ENCODE data around the gene MYLK4. TPM values are rescaled to one million over a fixed set of nuclear protein-coding genes. Genes with fewer than 3 reads are reported as not detected.

MYLK4 gene
- polyA plus RNA-seq, 3 donors = 0.04 to 0.45 (median 0.08) TPM

- Histone ChIP-seq H2AFZ (ENCODE audit: insufficient read depth, low read depth, low read length, poor library complexity, severe bottlenecking) (no peak overlapping the region), H3K27me3 (ENCODE audit: control insufficient read depth in 2 of 2, insufficient read depth in 2 of 2, low read length in 2 of 2) (no peaks in the 10 kb centered on the region), H3K36me3 (replicated peaks in 1 of 2; ENCODE audit: control insufficient read depth in 1 of 2, insufficient read depth in 2 of 2, low read length in 2 of 2) (peaks cover 32 to 61% of the 10 kb centered on the region in 2 donors), H3K4me1 (ENCODE audit: control insufficient read depth in 1 of 2, insufficient read depth in 2 of 2, low read length in 2 of 2) (peaks cover 25 to 39% of the 10 kb centered on the region in 2 donors), H3K4me2 (replicated peaks; ENCODE audit: extremely low read depth, low read length, poor library complexity, severe bottlenecking) (no peak overlapping the region), H4K20me1 (ENCODE audit: insufficient read depth, low read length) (peaks cover 85% of the 10 kb centered on the region), H3K9me3 (replicated peaks in 1 of 2; ENCODE audit: control insufficient read depth in 1 of 2, insufficient read depth in 1 of 2, low read length in 2 of 2) (no peaks in the 10 kb centered on the region), H3K27ac (ENCODE audit: low read depth in 1 of 2, low read length in 2 of 2) (no peak overlapping the region), H3K9ac (ENCODE audit: insufficient read depth, low read length, poor library complexity, severe bottlenecking) (no peak overlapping the region), H3K79me2 (ENCODE audit: insufficient read depth, low read length) (peaks cover 100% of the 10 kb centered on the region), H3K4me3 (replicated peaks in 1 of 3; ENCODE audit: low read depth in 2 of 3, low read length in 3 of 3) (no peak overlapping the region)
- Mint-ChIP-seq H3K36me3 (peaks cover 51 to 52% of the 10 kb centered on the region in 2 donors), H3K4me3 (no peak overlapping the region), H3K27me3 (ENCODE audit: low read depth in 3 of 3) (peaks cover 0 to 2% (median 0%) of the 10 kb centered on the region in 3 donors), H3K27ac (no peak overlapping the region), H3K9me3 (no peaks in the 10 kb centered on the region), H3K4me1 (peaks cover 45% of the 10 kb centered on the region)
- TF ChIP-seq, protein P1, sequence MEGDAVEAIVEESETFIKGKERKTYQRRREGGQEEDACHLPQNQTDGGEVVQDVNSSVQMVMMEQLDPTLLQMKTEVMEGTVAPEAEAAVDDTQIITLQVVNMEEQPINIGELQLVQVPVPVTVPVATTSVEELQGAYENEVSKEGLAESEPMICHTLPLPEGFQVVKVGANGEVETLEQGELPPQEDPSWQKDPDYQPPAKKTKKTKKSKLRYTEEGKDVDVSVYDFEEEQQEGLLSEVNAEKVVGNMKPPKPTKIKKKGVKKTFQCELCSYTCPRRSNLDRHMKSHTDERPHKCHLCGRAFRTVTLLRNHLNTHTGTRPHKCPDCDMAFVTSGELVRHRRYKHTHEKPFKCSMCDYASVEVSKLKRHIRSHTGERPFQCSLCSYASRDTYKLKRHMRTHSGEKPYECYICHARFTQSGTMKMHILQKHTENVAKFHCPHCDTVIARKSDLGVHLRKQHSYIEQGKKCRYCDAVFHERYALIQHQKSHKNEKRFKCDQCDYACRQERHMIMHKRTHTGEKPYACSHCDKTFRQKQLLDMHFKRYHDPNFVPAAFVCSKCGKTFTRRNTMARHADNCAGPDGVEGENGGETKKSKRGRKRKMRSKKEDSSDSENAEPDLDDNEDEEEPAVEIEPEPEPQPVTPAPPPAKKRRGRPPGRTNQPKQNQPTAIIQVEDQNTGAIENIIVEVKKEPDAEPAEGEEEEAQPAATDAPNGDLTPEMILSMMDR (IDR thresholded peaks at IDR 0.05) = no peak
- 93% methylated on average over 3 of the region's 4 CpGs for WGBS (ENCODE audit: insufficient coverage)
- DNase-seq = no peak
- intact Hi-C loops (cut with micrococcal nuclease) = no loop called here
Observed at GRCh38 chr6:2771079-2771478, 20.4 kb upstream of the MYLK4 start.

DNA sequence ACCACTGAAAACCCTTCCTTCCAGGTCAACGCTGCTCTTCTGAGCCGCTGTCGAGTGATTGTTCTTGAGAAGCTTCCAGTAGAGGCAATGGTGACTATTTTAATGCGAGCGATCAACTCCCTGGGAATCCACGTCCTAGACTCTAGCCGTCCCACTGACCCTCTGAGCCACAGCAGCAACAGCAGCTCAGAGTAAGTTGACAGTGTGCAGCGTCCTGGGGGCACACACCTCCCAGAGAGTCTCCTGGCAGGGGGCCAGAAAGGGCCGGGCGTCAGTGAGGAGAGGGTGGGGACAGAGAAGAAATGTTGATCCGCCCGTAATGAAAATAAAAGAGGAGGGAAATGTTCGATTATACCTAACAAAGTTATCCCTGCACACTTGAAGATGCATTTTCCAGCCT is 19.4 kb upstream of the MYLK4 start:
- H3K4me3 ChIP-seq (replicated peaks in 1 of 3; ENCODE audit: low read depth in 2 of 3, low read length in 3 of 3) = peak overlapping the region in 1 of 3 experiments; percentile 37
- H3K4me1 ChIP-seq (ENCODE audit: control insufficient read depth in 1 of 2, insufficient read depth in 2 of 2, low read length in 2 of 2) = peaks cover 25 to 47% of the 10 kb centered on the region in 2 donors
- Mint-ChIP-seq H3K36me3 (peaks cover 48% of the 10 kb centered on the region in 2 donors), H3K27me3 (ENCODE audit: low read depth in 3 of 3) (peaks cover 0 to 2% (median 0%) of the 10 kb centered on the region in 3 donors), H3K4me1 (peaks cover 43% of the 10 kb centered on the region), H3K9me3 (no peaks in the 10 kb centered on the region), H3K4me3 (peak overlapping the region; percentile 48 to 53), H3K27ac (peak overlapping the region in 3 of 7 donors; percentile 20 to 75 (median 42))
- DNase-seq = no peak
- H4K20me1 ChIP-seq (ENCODE audit: insufficient read depth, low read length) = peaks cover 81% of the 10 kb centered on the region
- WGBS (ENCODE audit: insufficient coverage) = 12% methylated on average over 6 of the region's 13 CpGs
- intact Hi-C loops (cut with micrococcal nuclease) = no loop called here
- H2AFZ ChIP-seq (ENCODE audit: insufficient read depth, low read depth, low read length, poor library complexity, severe bottlenecking) = no peak overlapping the region
- H3K79me2 ChIP-seq (ENCODE audit: insufficient read depth, low read length) = peaks cover 97% of the 10 kb centered on the region
- peaks cover 29 to 56% of the 10 kb centered on the region in 2 donors for H3K36me3 ChIP-seq (replicated peaks in 1 of 2; ENCODE audit: control insufficient read depth in 1 of 2, insufficient read depth in 2 of 2, low read length in 2 of 2)
- no peaks in the 10 kb centered on the region for H3K9me3 ChIP-seq (replicated peaks in 1 of 2; ENCODE audit: control insufficient read depth in 1 of 2, insufficient read depth in 1 of 2, low read length in 2 of 2)
- H3K27me3 ChIP-seq (ENCODE audit: control insufficient read depth in 2 of 2, insufficient read depth in 2 of 2, low read length in 2 of 2) = no peaks in the 10 kb centered on the region
- H3K4me2 ChIP-seq (replicated peaks; ENCODE audit: extremely low read depth, low read length, poor library complexity, severe bottlenecking) = peak overlapping the region; percentile 39
- H3K27ac ChIP-seq (ENCODE audit: low read depth in 1 of 2, low read length in 2 of 2) = peak overlapping the region in 1 of 2 donors; percentile 27
- H3K9ac ChIP-seq (ENCODE audit: insufficient read depth, low read length, poor library complexity, severe bottlenecking) = no peak overlapping the region
- TF ChIP-seq, protein P1 (IDR thresholded peaks at IDR 0.05) = no peak
